ENCODE results near the gene PRRG2.
A peak's percentile ranks its signal among the peaks of the same experiment; 100 is the strongest.

PRRG2 gene

DNA sequence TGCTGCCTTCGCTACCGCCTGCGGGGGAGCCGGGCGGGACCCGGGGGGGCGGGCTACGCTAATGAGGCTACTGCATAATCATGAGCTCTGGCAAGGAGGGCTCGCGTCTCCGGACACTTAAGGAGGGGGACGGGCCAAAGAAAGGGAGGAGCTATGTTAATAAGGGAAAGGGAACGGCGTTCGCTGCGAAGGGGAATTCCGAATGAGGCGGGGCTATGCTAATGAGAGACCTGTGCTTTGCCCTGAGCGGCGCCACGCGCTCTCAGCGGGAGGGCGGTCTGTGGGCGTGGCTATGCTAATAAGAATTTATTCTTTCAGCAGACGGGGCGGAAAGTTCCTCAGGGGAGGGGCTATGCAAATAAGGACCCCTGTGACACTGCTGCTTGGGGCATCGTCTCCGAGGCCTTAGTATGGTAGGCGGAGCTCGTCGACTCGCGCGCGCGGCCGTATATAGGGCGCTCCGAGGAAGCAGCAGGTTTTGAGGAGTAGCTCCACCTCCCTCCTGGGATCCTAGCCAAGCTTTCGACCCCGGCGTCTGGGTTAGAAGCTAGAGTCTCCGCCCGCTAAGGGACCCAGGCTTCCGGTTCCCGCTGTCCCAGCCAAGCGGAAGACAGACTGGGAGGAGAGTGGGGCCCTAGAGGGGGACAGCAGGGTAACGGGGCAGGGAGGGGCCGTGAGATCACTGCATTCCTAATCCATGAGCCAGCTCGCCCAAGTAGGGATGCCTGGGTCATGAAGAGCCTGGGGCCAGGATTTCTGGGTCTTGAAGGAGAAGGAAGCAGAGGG, 59.2 kb downstream of the PRRG2 start, which contains the start of gene RRAS:
RRAS (minus strand) TSS at position 31 of the 786 bp plus-strand sequence. CDS start 45 bp downstream, outside the sequence.
- TF ChIP-seq FOXP2 (optimal IDR thresholded peaks at IDR 0.05; ENCODE audit: borderline replicate concordance, extremely low read depth, extremely low read length, insufficient read depth), result peak; percentile 82
- TF ChIP-seq SIN3A (IDR thresholded peaks at IDR 0.05; ENCODE audit: borderline replicate concordance, insufficient read depth, low read length), result peak; percentile 54; the same call in 1 of the 2 replicates
- peak; percentile 38; the same call in 1 of the 2 replicates for TF ChIP-seq POLR2AphosphoS5 (IDR thresholded peaks at IDR 0.05; ENCODE audit: low read depth, low read length)
- TF ChIP-seq, protein P1, sequence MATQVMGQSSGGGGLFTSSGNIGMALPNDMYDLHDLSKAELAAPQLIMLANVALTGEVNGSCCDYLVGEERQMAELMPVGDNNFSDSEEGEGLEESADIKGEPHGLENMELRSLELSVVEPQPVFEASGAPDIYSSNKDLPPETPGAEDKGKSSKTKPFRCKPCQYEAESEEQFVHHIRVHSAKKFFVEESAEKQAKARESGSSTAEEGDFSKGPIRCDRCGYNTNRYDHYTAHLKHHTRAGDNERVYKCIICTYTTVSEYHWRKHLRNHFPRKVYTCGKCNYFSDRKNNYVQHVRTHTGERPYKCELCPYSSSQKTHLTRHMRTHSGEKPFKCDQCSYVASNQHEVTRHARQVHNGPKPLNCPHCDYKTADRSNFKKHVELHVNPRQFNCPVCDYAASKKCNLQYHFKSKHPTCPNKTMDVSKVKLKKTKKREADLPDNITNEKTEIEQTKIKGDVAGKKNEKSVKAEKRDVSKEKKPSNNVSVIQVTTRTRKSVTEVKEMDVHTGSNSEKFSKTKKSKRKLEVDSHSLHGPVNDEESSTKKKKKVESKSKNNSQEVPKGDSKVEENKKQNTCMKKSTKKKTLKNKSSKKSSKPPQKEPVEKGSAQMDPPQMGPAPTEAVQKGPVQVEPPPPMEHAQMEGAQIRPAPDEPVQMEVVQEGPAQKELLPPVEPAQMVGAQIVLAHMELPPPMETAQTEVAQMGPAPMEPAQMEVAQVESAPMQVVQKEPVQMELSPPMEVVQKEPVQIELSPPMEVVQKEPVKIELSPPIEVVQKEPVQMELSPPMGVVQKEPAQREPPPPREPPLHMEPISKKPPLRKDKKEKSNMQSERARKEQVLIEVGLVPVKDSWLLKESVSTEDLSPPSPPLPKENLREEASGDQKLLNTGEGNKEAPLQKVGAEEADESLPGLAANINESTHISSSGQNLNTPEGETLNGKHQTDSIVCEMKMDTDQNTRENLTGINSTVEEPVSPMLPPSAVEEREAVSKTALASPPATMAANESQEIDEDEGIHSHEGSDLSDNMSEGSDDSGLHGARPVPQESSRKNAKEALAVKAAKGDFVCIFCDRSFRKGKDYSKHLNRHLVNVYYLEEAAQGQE (IDR thresholded peaks at IDR 0.05; ENCODE audit: insufficient read depth in 1 of 2, low read depth in 2 of 2, low read length in 2 of 2), result no peak

Measured in PFSK-1 (cell line).